ENCODE data around the gene SUGCT.
A peak's percentile ranks its signal among the peaks of the same experiment; 100 is the strongest.
"Not testable (repeated sequence)": the region's sequence is repeated elsewhere in the genome, so short reads cannot be mapped to it uniquely, and the experiment has no call there.

SUGCT gene

DNA sequence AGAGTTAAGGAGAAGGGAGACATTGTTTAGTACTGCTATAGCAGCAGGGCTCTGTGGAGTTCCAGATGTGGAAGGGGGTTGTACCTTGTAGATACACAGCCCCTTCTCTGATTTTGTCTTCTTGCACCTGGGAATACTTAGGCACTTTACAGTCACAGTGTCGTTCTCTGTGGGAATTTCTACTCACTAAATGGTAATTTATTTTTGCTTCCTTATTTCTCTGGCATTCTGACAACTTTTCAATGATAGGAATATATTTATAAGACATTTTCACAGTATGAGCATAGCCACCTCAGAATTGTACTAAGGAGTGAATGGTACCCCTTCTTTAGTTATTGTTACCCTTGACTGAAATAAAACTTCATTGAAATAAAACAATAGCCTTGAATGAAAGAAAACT, 132.8 kb downstream of the SUGCT start:
- no peak for DNase-seq

- not testable (repeated sequence) for DNase-seq
These were observed 134.0 kb downstream of the SUGCT start for GRCh38 chr7:40268810-40269209.

- DNase-seq: no peak
These were observed 141.3 kb downstream of the SUGCT start for GRCh38 chr7:40276061-40276460.

DNA sequence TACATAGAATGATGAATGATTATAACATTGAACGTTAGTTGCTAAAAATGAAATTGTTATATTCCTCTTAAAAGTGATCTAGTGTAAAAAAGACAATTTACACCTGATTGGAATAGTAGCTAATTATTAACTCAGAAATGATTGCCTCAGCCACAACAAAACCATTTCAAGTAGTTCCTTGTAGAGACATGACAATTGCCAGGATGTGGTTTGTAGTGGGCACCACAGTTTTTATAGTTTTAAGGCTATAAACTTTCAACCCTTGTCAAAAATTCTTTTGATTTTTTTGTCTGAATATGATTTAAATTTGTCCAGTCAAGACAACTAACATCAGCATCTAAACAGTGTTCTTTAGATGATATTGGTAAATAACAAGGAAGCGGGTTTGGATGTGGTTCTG, 145.2 kb downstream of the SUGCT start:
- no peak for DNase-seq

- no peak for DNase-seq
These were observed 148.1 kb downstream of the SUGCT start for GRCh38 chr7:40282858-40283257.

- DNase-seq: peak; percentile 18
These were observed 148.6 kb downstream of the SUGCT start for GRCh38 chr7:40283391-40283790.

DNA sequence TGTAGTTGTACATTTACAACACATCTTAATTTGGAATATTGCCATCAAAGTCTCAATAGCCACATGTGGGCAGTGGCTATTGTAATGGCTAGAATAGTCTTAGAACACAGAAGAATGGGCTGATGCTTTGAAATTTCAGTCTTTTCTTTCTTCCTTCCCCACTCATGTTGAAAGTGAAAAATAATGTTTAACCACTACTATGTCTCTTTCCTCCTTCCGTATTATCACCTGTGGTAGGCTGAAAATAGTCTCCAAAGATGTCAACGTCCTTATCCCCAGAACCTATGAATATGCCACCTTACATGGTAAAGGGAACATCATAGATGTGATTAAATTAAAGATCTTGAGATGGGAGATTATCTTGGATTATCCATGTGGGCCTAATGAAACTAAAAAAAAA, 154.0 kb downstream of the SUGCT start:
- DNase-seq: no peak

GRCh38 chr7:40297741-40298311, 163.0 kb downstream of the SUGCT start:
- peak; percentile 86 for DNase-seq

GRCh38 chr7:40298421-40298820, 163.6 kb downstream of the SUGCT start:
- peak; percentile 96 for DNase-seq

DNA sequence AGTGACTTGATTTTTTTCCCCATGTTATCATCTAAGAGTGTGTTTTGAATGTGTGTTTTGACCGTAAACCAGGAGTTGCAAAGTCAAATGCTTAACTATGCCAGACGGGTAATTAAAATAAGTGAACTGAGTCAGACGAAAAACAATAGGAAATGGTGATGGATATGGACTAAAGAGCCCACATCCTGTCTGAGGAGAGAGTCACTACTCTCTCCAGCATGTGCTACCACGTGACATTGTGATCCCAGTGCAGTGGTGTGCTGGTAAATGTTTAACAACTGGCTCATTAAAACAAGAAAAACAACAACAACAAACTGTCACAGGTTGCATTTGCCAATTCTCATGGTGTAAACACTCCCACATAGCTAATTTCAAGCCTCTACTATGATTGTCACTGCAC, 164.3 kb downstream of the SUGCT start:
- DNase-seq: peak; percentile 94

GRCh38 chr7:40300146-40300670, 165.4 kb downstream of the SUGCT start:
- peak; percentile 69 for DNase-seq

- peak; percentile 60 for DNase-seq
These were observed 166.8 kb downstream of the SUGCT start for GRCh38 chr7:40301486-40302068.

GRCh38 chr7:40303996-40304395, 169.2 kb downstream of the SUGCT start:
- peak; percentile 44 for DNase-seq

- no peak for DNase-seq
These were observed 170.4 kb downstream of the SUGCT start for GRCh38 chr7:40305229-40305628.

GRCh38 chr7:40306025-40306424, 171.2 kb downstream of the SUGCT start:
- no peak for DNase-seq

GRCh38 chr7:40306596-40306995, 171.8 kb downstream of the SUGCT start:
- peak; percentile 66 for DNase-seq

DNA sequence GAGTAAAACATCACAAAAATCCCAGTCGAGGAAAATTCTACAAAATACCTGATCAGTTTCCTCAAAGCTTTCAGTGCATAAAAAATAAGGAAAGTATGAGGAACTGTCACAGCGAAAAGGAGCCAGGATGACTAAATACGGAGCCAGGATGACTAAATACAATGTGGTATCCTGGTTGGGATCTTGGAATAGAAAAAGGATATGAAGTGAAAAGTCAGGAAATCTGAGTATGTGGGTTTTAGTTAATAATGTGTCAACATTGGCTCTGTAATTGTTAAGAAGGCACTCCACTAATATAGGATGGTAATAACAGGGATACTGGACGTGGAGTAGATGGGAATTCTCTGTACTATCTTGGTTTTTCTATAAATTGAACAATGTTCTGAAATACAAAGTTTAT, 175.5 kb downstream of the SUGCT start:
- DNase-seq: peak; percentile 62

DNA sequence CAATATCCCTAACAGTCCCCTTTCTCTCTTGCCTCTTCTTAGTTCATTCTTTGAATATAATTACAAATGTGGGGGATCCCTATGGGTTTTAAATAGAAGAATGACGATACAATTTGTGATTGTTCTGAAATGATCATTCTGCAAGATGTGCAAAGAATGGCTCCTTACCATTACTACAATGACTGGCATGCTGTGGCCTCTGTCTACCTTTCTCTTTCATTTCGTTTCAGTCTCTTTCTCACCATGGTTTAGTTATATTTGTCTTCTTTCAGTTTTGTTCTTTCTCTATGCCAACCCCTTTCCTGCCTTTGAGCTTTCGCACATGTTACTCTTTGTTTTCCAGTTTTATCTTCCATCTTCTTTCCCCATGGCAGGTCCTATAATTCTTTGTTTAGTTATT, 176.5 kb downstream of the SUGCT start:
- DNase-seq: no peak

DNA sequence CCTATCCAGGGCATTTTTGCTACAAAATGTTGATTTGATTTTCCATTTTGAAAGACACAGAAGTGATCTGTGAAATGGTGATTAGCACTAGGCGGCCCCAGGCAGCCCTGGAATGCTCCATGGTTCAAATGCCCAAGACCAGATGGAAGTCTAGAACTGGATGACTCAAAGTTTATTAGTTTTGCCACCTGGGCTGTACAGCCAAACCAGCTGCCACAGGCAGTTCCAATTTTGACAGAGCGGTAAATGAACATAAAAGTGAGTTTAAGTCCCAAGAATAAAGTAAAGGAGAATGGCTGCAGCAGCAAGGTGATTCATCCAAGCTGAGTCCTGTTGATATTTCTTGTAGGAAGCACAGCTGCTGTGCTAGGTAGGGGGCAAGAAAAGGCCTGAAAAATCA, 180.5 kb downstream of the SUGCT start:
- DNase-seq: no peak

DNA sequence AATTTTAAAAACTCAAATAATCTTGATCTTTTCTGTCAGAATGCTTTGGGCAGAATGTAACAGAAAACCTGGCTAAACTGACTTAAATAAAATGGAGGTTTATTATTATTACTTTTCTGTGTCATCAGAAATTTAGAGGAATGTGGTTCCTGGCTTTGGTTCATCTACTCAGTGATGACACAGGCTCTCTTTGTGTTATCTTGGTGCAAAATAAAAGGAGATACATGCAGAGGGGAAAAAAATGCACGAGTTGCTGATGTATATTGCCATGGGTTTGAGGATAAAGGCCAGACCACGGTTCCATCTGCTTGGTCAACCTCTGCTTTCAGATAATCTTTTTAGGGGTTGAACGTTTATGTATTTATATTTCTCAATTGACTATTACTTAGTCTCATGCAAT, 181.4 kb downstream of the SUGCT start:
- peak; percentile 56 for DNase-seq

DNA sequence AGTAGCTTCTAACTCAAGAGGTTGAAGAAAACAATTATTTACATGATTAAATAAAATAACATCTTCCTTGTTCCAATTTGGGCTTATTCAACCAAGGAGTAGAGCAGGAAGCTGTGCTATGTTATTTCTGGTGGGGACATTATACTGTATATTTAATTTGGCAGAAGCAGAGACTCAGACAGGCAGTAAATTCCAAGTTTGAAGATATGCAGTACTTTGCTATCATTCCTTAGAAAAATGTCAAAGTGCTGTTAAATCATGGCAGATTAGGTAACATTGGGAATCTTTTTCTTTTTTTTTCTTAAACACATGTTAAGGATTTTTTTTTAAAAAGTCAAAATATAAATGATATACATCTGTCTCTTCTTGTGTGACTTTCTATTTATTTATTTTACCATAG, 190.1 kb downstream of the SUGCT start:
- peak; percentile 53 for DNase-seq

GRCh38 chr7:40327113-40327512, 192.3 kb downstream of the SUGCT start:
- no peak for DNase-seq

GRCh38 chr7:40327873-40328272, 193.1 kb downstream of the SUGCT start:
- DNase-seq: no peak

GRCh38 chr7:40329601-40330153, 194.9 kb downstream of the SUGCT start:
- DNase-seq: peak; percentile 62

DNA sequence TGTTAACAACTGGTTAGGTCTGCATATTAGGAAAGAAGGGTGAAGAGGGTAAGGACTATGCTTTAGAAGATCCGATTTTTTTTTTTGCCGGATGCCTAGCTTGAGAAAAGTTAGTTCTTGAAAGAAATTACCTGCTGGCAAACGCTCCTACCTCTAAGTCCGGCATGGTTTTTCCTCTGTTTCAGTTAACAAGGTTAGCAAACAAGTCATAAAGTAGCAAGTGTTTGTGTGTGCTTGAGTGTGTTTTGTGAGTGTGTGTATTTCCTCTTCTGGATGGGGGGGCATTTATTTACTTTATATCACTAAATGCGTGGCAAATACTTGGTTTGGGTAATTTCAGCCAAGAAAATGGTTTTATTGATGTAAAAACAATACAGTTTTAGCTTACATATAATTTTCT, 195.6 kb downstream of the SUGCT start:
- no peak for DNase-seq

All from fibroblast of skin of right biceps (primary cell).